Germinal center (tissue), 1 donor: ENCODE measurements around the gene DHDH.
A peak's percentile ranks its signal among the peaks of the same experiment; 100 is the strongest.

Experiments used
- DNase-seq: peaks from one replicate; pipeline ENCODE4 v3.0.0; 2012; ENCODE audit warnings: mixed read lengths, low spot score

The DHDH gene

DNA sequence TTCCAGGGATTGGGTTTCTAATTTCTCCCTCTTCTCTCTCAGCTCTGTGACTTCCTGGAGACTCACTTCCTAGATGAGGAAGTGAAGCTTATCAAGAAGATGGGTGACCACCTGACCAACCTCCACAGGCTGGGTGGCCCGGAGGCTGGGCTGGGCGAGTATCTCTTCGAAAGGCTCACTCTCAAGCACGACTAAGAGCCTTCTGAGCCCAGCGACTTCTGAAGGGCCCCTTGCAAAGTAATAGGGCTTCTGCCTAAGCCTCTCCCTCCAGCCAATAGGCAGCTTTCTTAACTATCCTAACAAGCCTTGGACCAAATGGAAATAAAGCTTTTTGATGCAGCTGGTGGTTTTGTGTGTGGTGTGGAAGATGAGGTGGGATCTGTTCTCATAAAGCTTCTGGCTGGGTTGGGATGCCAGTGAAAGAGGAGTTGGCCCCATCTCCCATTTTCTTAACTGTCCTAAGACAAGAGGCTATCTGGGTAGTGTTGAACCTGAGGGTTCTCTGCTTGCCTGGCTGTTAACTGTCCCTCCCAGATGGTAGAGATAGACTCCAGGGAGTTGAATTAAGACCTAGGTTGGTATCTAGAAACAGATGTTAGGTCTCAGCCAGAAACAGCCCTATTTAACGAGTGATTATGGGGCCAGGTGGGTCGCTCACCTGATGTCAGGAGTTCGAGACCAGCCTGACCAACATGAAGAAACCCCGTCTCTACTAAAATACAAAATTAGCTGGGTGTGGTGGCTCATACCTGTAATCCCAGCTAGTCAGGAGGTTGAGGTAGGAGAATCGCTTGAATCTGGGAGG, 33.2 kb downstream of the DHDH start:
- DNase-seq = no peak

- DNase-seq = no peak
Observed at GRCh38 chr19:48967346-48968178, 34.1 kb downstream of the DHDH start.

DNA sequence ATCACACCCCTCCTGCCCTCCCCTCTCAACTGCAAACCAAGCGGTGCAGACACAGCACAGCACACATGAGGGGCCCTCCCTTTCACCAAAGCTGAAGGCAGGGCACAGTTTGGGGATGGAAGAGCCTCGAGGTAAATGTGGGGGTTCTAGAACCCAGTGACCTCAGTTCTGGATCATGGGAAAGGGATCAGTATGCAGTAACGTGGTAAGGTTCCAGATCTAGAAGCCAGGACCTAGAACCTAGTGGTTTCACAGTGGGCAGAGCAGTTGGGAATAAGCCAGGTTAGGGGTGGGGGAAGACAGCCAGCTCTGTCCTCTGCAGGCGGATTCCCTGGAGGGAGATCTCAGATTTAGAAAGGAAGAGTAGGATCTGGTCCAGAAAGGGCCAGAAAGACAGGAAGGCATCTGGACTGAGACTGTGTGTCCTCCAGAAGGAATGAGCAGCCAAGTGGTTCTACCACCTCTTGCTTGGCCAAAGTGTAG, 34.7 kb downstream of the DHDH start:
- no peak for DNase-seq

DNA sequence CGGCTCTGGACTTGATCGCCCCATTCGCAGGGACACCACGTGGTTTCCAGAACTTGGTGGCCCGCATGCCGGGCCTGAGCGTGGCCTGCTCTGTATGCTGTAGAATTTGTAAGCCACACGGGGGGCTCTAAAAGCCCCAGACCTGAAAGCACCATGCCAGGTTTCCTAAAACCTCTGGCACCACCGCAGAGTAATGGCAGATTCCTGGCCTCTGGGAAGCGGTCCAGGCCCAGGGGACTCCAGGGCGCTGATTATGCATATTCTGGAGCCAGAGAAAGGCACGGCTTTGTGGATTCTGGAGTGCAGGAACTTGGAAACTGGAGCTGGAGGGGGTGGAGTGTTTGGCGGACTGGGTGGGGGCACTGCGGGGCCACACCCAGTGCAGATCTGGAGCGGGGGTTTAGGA, 35.3 kb downstream of the DHDH start:
- no peak for DNase-seq

GRCh38 chr19:48969276-48970138, 36.0 kb downstream of the DHDH start:
- no peak for DNase-seq

DNA sequence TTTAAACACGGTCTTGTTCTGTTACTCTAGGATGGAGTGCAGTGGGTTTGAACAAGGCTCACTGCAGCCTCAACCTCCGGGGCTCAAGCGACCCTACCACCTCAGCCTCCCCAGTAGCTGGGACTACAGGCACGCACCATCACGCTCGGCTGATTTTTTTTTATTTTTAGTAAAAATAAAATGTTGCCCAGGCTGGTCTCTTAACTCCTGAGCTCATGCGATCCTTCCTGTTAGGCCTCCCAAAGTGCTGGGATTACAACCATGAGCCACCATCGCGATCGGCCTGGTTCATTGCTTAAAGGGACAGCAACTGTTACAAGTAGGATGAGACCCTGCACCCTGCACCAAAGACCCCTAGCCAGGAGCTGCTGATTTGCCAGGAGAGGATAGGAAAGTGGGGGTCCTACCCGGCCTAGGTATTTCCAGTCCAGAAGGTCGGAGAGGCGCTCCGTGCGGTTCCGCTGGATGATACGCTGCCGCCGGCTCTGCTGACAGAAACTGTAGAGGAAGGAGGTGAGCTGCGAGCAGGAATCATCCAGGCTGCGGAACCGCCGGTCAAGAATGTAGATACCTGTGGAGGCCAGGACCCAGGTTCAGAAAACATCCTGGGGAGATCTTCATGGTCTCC, 36.8 kb downstream of the DHDH start:
- DNase-seq = no peak

- DNase-seq = peak; percentile 84
Observed at GRCh38 chr19:48970923-48971395, 37.5 kb downstream of the DHDH start.

DNA sequence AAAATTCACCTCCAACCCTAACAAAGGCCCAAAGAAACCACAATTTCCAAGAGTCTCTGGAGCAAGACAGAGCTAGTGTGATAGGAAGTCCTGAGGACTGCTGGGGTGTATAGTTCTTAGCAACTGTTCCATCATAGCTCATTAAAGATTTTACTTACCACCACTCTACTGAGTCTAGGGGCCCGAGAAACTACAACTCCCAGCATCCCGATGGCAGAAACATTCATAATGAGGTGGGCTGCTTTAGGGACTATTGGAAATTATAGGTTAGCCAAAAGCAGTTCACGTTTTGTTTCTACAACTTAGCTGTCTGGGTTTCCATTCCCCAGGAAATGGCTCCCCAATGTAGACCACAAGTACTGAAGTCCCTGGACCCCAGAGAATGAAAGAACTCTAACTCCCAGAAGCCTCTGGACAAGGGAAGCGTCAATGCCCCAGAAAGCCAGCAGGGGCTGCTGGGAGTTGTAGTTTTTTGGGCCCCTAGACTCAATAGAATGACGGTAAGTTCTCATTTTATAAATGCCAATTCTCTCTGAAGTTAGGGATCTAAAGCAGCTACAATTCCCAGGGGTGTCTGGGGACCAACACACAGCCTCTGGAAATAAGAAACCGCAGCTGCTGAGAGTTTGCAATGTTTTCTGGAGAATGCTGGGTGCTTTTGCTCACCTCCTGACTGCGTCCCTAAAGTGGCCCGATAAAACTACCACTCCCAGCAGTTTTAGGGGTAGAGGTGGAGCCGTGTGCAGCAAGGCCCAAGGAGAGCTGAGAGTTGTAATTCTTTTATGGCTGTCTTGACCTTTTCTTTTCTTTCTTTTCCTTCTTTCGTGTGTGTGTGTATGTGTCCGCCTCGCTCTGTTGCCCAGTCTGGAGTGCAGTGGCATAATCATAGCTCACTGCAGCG, 42.7 kb downstream of the DHDH start:
- peak; percentile 60 for DNase-seq

DNA sequence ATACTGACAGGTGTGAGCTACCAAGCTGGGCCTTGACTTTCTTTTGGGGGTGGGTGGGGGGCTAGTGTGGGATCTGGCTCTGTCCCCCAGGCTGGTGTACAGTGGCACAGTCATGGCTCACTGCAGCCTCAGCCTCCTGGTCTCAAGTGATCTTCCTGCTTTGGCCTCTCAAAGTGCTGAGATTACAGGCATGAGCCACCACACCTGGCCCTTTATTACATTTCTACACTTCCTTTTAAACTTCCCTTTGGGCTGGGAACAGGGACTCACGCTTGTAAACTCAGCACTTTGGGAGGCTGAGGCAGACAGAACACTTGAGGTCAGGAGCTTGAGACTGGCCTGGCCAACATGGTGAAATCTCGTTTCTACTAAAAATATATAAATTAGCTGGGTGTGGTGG, 43.6 kb downstream of the DHDH start:
- DNase-seq = no peak

GRCh38 chr19:48982280-48982679, 48.8 kb downstream of the DHDH start:
- DNase-seq = no peak

DNA sequence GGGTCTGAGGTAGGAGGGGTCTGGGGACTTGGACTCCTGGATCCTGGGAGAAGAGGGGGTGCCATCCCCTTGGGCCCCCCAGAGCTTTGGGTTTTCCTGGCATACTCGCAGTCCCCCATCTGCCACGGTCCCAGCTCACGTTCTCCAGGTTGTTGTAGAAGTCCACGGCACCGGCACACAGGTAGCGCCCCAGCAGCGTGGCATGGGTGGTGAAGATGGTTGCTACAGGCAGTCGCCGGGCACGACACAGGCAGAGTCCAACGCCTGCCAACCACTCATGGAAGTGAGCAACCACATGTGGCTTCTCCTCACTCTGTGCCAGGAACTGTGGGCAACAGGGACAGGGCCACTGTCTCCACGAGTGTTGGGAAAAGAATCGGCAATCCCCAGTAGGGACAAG, 52.2 kb downstream of the DHDH start:
- no peak for DNase-seq

GRCh38 chr19:48986211-48986610, 52.7 kb downstream of the DHDH start:
- no peak for DNase-seq

DNA sequence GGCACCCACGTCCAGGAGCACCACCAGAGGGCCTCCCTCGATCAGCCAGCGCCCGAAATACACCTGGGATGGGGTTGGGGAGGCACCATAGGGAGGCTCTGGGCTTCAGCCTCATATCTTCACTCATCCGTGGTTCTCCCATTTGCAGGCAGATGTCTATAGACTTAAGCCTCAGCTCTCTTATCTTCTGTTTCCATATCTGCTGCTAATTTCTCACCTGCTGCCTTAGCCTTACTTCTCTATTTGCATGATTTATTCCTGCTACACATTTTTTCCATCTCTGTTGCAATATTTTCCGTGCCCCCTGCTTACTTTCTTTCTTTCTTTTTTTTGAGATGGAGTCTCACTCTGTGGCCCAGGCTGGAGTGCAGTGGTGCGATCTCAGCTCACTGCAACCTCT, 53.8 kb downstream of the DHDH start:
- no peak for DNase-seq

- DNase-seq = no peak
Observed at GRCh38 chr19:48988286-48988685, 54.8 kb downstream of the DHDH start.

GRCh38 chr19:48988860-48989259, 55.4 kb downstream of the DHDH start:
- DNase-seq = no peak

DNA sequence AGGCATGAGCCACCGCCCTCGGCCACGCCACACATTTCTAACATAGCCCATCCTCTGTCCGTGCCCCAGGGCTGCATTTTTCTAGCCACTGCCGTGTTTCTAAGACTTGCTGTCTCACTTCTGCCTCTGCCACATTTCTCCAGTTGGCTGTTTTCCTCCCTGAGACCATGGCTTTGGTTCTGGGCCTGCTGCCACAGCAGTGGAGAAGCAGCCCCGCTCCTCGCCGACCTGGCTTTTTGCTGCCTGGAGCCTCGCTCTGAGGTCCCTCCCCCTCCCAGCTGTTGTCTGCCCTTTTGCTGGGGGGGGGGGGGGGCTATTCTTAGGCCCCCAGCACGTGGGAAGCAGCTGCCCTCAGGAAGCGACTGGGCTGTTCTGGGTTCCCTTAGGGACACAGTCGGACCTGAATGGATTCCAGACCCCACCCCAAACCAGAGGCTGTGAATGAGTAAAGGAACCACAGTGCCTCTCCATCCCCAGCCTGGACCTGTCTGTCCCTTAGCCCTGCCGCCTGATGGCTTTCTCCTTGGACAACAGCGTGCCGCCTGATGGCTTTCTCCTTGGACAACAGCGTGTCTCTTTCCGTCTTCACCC, 56.3 kb downstream of the DHDH start:
- DNase-seq = no peak

DNA sequence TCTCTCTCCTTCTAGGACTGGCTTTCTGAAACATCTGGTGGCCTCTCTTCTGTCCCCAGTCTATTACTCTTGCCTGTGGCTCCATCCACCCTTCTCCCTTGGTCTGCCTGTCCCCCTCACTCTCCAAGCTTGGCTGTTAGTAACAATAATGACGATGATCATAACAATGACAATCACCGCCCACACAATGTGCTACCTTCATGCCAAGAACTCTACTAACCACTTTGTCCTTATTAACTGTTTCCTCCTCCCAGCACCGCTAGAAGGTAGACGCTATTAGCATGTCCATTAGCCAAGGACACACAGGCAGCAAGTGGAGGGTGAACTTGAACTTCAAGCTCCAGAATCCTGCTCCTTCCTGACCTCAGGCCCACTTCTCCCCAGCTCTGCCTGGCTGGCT, 56.9 kb downstream of the DHDH start:
- no peak for DNase-seq

GRCh38 chr19:48991011-48991609, 57.6 kb downstream of the DHDH start:
- no peak for DNase-seq

DNA sequence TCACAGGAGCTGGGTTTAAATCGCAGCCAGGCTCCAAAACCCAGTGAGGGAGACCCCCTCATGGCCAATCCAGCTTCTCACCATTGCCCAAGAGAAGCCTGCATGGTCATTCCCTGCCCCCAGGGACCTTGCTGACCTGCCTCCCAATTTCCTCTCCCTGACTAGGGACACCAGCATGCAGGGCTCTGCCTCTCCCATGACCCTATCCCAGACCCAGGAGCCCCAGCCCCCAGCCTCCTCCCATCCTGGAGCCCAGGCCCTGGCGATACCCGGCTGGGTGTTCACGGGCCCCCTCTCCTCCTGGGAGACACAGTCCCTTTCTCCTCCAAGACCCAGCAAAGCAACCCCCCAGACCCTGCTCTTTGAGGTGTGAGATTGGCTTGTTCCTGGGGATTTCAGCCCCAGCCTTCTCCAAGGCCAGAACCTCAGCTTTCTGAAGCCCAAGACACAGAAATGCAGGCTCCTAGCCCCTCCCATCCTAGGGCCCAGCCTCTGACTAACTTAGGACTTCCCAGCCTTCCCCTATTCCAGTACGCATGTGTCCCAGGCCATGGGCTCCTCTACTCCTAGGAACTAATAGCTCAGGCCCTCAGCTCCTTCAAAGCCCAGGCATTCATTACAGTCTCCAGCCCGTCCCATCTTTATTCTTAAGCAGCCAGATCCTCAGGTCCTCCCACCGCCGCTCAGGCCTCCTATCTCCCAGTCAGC, 58.5 kb downstream of the DHDH start:
- DNase-seq = no peak
